DMS 273 (cell line): ENCODE results near the gene SPRR1A.

Source experiments
- DNase-seq: peaks from one replicate; lab custom pipeline; 2025; ENCODE audit not compliant: unreplicated experiment; lab: John Stamatoyannopoulos, UW

Gene SPRR1A

GRCh38 chr1:153028766-153029165 lies 44.9 kb downstream of the SPRR1A start:
- no peak for DNase-seq

- no peak for DNase-seq
These were observed 47.0 kb downstream of the SPRR1A start, which contains the start of gene SPRR1B for GRCh38 chr1:153030895-153031294. SPRR1B (plus strand) TSS chr1:153031203; CDS start chr1:153032346, 1,143 bp downstream.

GRCh38 chr1:153032073-153032472 lies 48.2 kb downstream of the SPRR1A start:
- DNase-seq: no peak

- DNase-seq: peak; percentile 13
These were observed 48.9 kb downstream of the SPRR1A start for GRCh38 chr1:153032677-153033308.

GRCh38 chr1:153035211-153035610 lies 51.3 kb downstream of the SPRR1A start:
- no peak for DNase-seq
